PC-3 (cell line): ENCODE data around the gene HSPA5. TPM values are rescaled to one million over a fixed set of nuclear protein-coding genes. Genes with fewer than 3 reads are reported as not detected.

Experiments
- ATAC-seq: fragments of 200-7000 bp; cut with Tn5 transposase; 2 replicates; pipeline ENCODE4 v1.9.1; 2020; ENCODE audit warnings: mild to moderate bottlenecking, moderate library complexity
- BruUV-seq: library from RNA; stranded (reverse); fragments of 400-500 nt; replicated peaks from 2 replicates; lab custom pipeline; 2021; lab: Mats Ljungman, UMichigan
- CTCF ChIA-PET: fragments of 300-600 bp; sonication (Branson Sonifier 250); formaldehyde crosslinking; loops from one replicate; lab custom pipeline; 2022; ENCODE audit warnings: antibody characterized with exemption; lab: Charles Lee
- POLR2A ChIA-PET: fragments of 300-600 bp; sonication (Branson Sonifier 250); formaldehyde crosslinking; loops from one replicate; lab custom pipeline; 2022; ENCODE audit warnings: antibody characterized with exemption; ENCODE audit not compliant: unreplicated experiment; lab: Charles Lee
- DNase-seq: peaks from one replicate; pipeline ENCODE4 v3.0.0-alpha.2; 2015
- H2AFZ ChIP-seq: fragments of 300-600 bp; sonication (generic); 2 replicates; pipeline ENCODE4 v1.6.0; 2016; ENCODE audit warnings: antibody characterized with exemption, low read length
- H3F3A ChIP-seq: fragments of 300-600 bp; sonication (generic); one replicate; pipeline ENCODE4 v1.6.0; 2017; ENCODE audit warnings: antibody characterized with exemption, low read length, control low read depth, mild to moderate bottlenecking; ENCODE audit not compliant: unreplicated experiment
- H3K27ac ChIP-seq: fragments of 300-600 bp; sonication (generic); 2 replicates; pipeline ENCODE4 v1.5.1; 2016; ENCODE audit warnings: mild to moderate bottlenecking, low read length
- H3K27me3 ChIP-seq: fragments of 300-600 bp; sonication (generic); 2 replicates; pipeline ENCODE4 v1.6.1; 2016; ENCODE audit warnings: low read length, mixed read lengths
- H3K36me3 ChIP-seq: fragments of 300-600 bp; sonication (generic); 2 replicates; pipeline ENCODE4 v1.6.1; 2016; ENCODE audit warnings: low read depth, mixed run types, low read length, mixed read lengths
- H3K4me1 ChIP-seq: fragments of 300-600 bp; sonication (generic); 2 replicates; pipeline ENCODE4 v1.5.1; 2016; ENCODE audit warnings: low read length; ENCODE audit not compliant: insufficient read depth
- H3K4me2 ChIP-seq: fragments of 300-600 bp; sonication (generic); 2 replicates; pipeline ENCODE4 v1.6.0; 2016; ENCODE audit warnings: low read length
- H3K4me3 ChIP-seq: fragments of 300-600 bp; sonication (generic); 2 replicates; pipeline ENCODE4 v1.5.1; 2016; ENCODE audit warnings: mild to moderate bottlenecking, low read length, mixed read lengths
- H3K79me2 ChIP-seq: fragments of 300-600 bp; sonication (generic); 2 replicates; pipeline ENCODE4 v1.6.1; 2017; ENCODE audit warnings: low read length, mixed read lengths
- H3K9ac ChIP-seq: fragments of 300-600 bp; sonication (generic); 2 replicates; pipeline ENCODE4 v1.6.0; 2016; ENCODE audit warnings: mild to moderate bottlenecking, low read length
- H3K9me2 ChIP-seq: fragments of 300-600 bp; sonication (generic); replicated peaks from 2 replicates; pipeline ENCODE4 v1.6.1; 2016; ENCODE audit warnings: mixed run types, low read length, mixed read lengths
- H3K9me3 ChIP-seq: fragments of 300-600 bp; sonication (generic); 2 replicates; pipeline ENCODE4 v1.6.1; 2016; ENCODE audit warnings: low read length, mixed read lengths
- H4K20me1 ChIP-seq: fragments of 300-600 bp; sonication (generic); 2 replicates; pipeline ENCODE4 v1.6.1; 2016; ENCODE audit warnings: low read length, mixed read lengths
- EZH2 ChIP-seq: fragments of 300-600 bp; sonication (generic); IDR thresholded peaks from one replicate; pipeline ENCODE4 v1.6.1; 2017; ENCODE audit warnings: antibody characterized with exemption, mild to moderate bottlenecking, low read length; ENCODE audit not compliant: unreplicated experiment
- EZH2phosphoT487 ChIP-seq: fragments of 300-600 bp; sonication (generic); IDR thresholded peaks from 2 replicates; pipeline ENCODE4 v1.6.1; 2018; ENCODE audit warnings: mild to moderate bottlenecking, antibody characterized with exemption, low read length, borderline replicate concordance
- intact Hi-C: fragments of 100-400 bp; cut with micrococcal nuclease; formaldehyde crosslinking; loops from 2 replicates; pipeline ENCODE4 v1.9.0; 2023
- total RNA-seq: library from RNA; depleted of rRNA; stranded (reverse); fragments of >200 nt; gene quantifications from 2 replicates; pipeline ENCODE4 v1.2.3, GENCODE V29; 2014
- TF ChIP-seq, protein P1 (sequence below): fragments of 300-600 bp; sonication (generic); conservative IDR thresholded peaks from 2 replicates; pipeline ENCODE4 v1.5.1; 2017; ENCODE audit warnings: antibody characterized with exemption, low read depth, mild to moderate bottlenecking, low read length

The HSPA5 gene
- total RNA-seq, 1 experiment from 2014 or later, result 112 TPM

DNA sequence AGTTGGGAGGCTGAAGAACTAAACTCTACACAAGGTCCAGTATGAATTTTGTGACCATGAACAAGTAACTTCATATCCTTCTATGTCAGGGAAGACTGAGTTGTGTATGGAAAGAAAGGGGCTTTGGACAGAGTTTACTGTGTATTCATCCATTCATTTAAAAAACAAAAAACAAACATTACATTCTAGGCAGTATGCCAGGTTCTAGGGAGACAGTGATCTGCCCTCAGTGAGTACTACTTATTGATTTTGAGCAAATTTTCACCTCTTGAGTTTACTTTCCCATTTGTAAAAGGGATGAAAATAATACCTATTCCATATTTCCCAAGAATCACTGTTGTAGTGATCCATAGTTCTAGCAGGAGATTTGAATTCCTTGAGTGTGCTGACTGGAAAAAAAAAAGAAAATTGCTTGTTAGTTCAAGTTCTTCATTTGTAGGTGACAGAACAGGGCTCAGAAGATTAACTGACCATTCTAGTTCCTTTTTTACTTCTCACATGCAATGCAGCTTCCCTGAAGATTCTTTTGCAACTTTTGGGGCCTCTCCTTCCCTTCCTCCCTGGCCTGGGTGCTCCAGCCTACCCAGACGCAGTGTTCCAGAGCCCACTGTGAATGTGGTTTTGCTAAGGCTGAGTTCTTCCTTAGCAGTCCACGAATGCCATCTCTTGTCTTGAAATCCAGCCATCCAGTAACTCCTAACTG lies 17.8 kb upstream of the HSPA5 start:
- intact Hi-C loops, result no loop called here
- CTCF ChIA-PET, result no interaction called here

DNA sequence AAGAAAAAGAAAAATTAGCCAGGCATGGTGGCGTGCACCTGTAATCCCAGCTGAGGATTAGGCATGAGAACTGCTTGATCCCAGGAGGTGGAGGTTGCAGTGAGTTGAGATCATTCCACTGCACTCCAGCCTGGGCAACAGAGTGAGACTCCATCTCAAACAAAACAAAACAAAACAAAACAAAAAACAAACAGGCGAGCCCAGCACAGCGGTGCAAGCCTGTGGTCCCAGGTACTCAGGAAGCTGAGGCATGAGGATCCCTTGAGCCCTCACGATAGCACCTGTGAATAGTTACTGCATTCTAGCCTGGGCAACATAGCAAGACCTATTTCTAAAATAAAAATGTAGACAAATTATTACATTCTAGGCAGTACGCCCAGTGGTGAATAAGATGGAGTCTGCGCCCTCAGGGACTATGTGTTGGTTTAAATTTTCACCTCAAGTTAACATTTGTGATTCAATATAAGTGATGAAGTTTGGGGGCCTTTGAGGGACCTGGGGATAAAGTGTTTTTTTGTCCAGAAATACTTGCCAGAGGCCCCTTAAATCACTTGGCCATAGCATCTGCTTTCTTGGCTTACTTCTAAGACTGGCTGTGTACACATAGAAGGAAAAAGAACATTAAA lies 17.1 kb upstream of the HSPA5 start:
- Histone ChIP-seq H4K20me1 (0 out of 2 replicates have a peak, but pooled peaks cover 4% of the 10 kb centered on the region), H3K4me2 (no peak overlapping the region), H3K36me3 (no peaks in the 10 kb centered on the region), H3K27me3 (no peaks in the 10 kb centered on the region), H3K9me3 (no peaks in the 10 kb centered on the region), H3K9ac (no peak overlapping the region), H3K4me3 (no peak overlapping the region), H3K79me2 (peaks cover 16% of the 10 kb centered on the region), H3F3A (no peaks in the 10 kb centered on the region), H3K4me1 (peaks cover 15% of the 10 kb centered on the region), H2AFZ (no peak overlapping the region), H3K9me2 (no peaks in the 10 kb centered on the region), H3K27ac (no peak overlapping the region)
- no TSS peak for BruUV-seq
- DNase-seq, result no peak
- POLR2A ChIA-PET, result no interaction called here
- intact Hi-C loops, result no loop called here
- CTCF ChIA-PET, result no interaction called here
- TF ChIP-seq, protein P1, sequence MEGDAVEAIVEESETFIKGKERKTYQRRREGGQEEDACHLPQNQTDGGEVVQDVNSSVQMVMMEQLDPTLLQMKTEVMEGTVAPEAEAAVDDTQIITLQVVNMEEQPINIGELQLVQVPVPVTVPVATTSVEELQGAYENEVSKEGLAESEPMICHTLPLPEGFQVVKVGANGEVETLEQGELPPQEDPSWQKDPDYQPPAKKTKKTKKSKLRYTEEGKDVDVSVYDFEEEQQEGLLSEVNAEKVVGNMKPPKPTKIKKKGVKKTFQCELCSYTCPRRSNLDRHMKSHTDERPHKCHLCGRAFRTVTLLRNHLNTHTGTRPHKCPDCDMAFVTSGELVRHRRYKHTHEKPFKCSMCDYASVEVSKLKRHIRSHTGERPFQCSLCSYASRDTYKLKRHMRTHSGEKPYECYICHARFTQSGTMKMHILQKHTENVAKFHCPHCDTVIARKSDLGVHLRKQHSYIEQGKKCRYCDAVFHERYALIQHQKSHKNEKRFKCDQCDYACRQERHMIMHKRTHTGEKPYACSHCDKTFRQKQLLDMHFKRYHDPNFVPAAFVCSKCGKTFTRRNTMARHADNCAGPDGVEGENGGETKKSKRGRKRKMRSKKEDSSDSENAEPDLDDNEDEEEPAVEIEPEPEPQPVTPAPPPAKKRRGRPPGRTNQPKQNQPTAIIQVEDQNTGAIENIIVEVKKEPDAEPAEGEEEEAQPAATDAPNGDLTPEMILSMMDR, result no peak
- TF ChIP-seq EZH2 (no peak), EZH2phosphoT487 (no peak)
- ATAC-seq, result no peak

More for the DNA sequence above, 17.8 kb upstream of the HSPA5 start:
- Histone ChIP-seq H3K4me1 (peaks cover 15% of the 10 kb centered on the region), H3K27me3 (no peaks in the 10 kb centered on the region), H3K9me3 (no peaks in the 10 kb centered on the region), H3K27ac (no peak overlapping the region), H3K9me2 (no peaks in the 10 kb centered on the region), H2AFZ (no peak overlapping the region), H4K20me1 (0 out of 2 replicates have a peak, but pooled peaks cover 4% of the 10 kb centered on the region), H3K36me3 (no peaks in the 10 kb centered on the region), H3K79me2 (peaks cover 23% of the 10 kb centered on the region), H3K4me2 (no peak overlapping the region), H3K4me3 (no peak overlapping the region), H3F3A (no peaks in the 10 kb centered on the region), H3K9ac (no peak overlapping the region)
- ATAC-seq (no peak), DNase-seq (peak; percentile 9)
- BruUV-seq, result no TSS peak
- POLR2A ChIA-PET, result no interaction called here
- no peak for TF ChIP-seq EZH2
- TF ChIP-seq, protein P1, result no peak
- TF ChIP-seq EZH2phosphoT487, result no peak
